Subcutaneous adipose tissue (tissue), 4 donors: Measurements from ENCODE around the gene FGGY. TPM values are rescaled to one million over a fixed set of nuclear protein-coding genes. Genes with fewer than 3 reads are reported as not detected.

Experiments used
- CTCF ChIP-seq: fragments of 450-650 bp; IDR thresholded peaks from one replicate; pipeline ENCODE4 v1.5.1; 2016; ENCODE audit warnings: low read depth, mild to moderate bottlenecking, control low read depth, antibody characterized with exemption, moderate library complexity
- total RNA-seq, 4 donors: library from RNA; depleted of rRNA; stranded (reverse); fragments of >200 nt; gene quantifications; one replicate each; pipeline ENCODE4 v1.1.0, GENCODE V29; 2016

The FGGY gene
- total RNA-seq, 4 donors from 2014 or later, result 7.8 to 19.2 (median 12.5) TPM

GRCh38 chr1:59343576-59343840 lies 46.6 kb downstream of the FGGY start:
- TF ChIP-seq CTCF, result no peak

DNA sequence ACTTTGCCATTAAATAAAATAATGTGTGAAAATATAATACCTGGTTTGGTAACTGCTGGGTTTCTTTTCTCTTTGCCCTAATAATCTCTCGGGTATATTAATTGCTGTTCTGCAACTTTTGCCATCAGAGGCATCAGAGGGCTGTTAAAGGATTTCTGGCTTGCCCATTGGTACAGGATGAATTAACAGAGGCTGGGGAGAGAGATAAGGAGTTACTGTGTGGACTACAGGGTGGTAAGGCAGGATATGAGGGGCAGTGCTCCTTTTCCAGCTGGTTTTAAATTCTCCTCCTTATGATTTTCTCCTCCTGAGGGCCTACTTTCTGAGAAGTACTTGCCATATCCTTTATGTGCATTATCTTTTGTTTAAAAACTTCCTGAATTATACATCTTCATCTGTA lies 48.3 kb downstream of the FGGY start:
- no peak for TF ChIP-seq CTCF

DNA sequence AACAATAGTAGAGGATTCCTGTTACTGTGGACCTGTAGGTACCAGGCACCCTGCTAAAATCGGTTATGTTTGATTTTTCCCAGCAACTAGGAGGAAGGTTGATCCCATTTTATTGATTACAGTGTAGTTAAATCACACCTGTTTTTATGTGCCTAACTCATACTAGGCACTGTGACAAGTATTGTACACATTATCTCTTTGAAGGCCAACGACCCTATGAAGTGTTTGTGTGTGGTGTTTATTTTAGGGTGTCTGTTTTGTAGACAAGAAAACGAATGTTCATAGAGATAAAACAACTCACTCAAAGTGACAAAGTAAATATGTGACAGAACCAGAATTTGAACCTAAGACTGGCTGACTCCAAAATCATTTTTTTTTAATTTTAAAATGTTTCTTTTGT lies 49.5 kb downstream of the FGGY start:
- TF ChIP-seq CTCF, result no peak

GRCh38 chr1:59349101-59349500 lies 52.2 kb downstream of the FGGY start:
- no peak for TF ChIP-seq CTCF

- no peak for TF ChIP-seq CTCF
Observed at GRCh38 chr1:59350521-59350920, 53.6 kb downstream of the FGGY start.

- TF ChIP-seq CTCF, result no peak
Observed at GRCh38 chr1:59352065-59352464, 55.2 kb downstream of the FGGY start.

GRCh38 chr1:59353453-59353852 lies 56.6 kb downstream of the FGGY start:
- no peak for TF ChIP-seq CTCF

DNA sequence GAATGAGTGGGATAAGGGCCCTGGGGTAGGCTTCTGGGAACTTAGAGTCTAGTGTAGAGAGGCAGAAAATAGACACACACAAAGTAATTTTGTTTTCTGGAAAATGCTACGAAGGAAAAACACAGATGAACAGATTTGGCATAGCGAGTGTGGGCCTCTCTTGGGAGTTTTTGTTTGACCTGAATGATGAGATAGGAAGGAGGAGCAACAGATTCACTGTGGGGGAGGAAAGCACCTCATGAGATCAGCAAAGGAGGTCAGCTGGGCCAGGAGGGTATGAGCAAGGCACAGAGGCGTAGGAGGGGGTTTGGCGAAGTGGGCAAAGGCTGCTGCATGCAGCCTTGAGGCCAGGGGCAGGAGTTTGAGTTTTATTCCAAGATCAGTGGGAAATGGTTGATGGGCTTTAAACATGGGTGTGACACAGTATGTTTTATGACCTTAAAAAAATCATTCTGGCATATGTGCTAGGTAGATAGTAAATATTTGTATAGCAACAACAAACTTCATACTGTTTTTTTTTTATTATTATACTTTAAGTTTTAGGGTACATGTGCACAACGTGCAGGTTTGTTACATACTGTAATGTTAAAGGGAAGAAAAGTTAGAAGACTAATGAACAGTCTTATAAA lies 57.9 kb downstream of the FGGY start:
- TF ChIP-seq CTCF, result no peak
